Measurements from ENCODE around the gene ID3. TPM values are rescaled to one million over a fixed set of nuclear protein-coding genes. Genes with fewer than 3 reads are reported as not detected.

ID3 gene
- polyA plus RNA-seq, 1 of the 3 experiments (the other 2 are of a cell fraction), result 504 TPM

DNA sequence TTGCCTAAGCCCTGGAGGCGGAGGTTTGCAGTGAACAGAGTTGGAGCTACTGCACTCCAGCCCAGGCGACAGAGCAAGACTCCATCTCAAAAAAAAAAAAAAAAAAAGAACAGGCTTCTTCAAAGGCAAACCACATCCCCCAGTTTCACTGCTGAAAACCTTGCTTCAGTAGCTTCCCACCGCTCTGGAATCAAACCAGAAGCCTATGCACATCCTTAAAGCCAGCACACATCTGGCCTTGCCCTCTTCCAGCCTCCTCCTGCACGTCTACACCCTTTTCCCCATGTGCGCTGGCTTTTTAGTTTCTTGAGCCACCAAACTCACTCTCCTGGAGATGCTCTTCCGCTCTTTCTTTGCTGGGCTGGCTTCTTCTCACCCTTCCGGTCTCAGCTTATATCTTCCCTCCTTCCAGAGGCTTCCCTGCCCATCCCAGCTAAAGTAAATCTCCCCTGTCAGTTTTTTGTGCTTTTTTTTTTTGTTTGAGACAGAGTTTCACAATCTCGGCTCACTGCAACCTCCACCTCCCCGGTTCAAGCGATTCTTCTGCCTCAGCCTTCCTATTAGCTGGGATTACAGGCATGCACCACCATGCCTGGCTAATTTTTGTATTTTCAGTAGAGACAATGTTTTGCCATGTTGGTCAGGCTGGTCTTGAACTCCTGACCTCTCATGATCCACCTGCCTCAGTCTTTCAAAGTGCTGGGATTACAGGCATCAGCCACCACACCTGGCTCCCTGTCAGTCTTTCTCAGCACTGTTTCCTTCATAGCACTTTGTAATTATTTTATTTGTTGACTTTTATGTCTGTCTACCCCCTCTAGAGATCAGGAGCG lies 42.0 kb upstream of the ID3 start:
- POLR2A ChIA-PET, result no interaction called here
- TF ChIP-seq MEF2A (IDR thresholded peaks at IDR 0.05; ENCODE audit: borderline replicate concordance, low read depth) (no peak), FOXJ3 (CRISPR knock-in tag; IDR thresholded peaks at IDR 0.05) (no peak), CHD2 (IDR thresholded peaks at IDR 0.05; ENCODE audit: low read length, partially characterized antibody) (no peak), RCOR1 (IDR thresholded peaks at IDR 0.05; ENCODE audit: low read length) (no peak), RXRA (IDR thresholded peaks at IDR 0.05; ENCODE audit: borderline replicate concordance, low read depth) (no peak), TAF1 (IDR thresholded peaks at IDR 0.05; ENCODE audit: borderline replicate concordance, low read depth, low read length) (no peak), YY1 (IDR thresholded peaks at IDR 0.05; ENCODE audit: low read depth) (no peak)
- TF ChIP-seq, protein P1, sequence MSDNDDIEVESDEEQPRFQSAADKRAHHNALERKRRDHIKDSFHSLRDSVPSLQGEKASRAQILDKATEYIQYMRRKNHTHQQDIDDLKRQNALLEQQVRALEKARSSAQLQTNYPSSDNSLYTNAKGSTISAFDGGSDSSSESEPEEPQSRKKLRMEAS (IDR thresholded peaks at IDR 0.05; ENCODE audit: low read depth), result no peak
- TF ChIP-seq, protein P2, sequence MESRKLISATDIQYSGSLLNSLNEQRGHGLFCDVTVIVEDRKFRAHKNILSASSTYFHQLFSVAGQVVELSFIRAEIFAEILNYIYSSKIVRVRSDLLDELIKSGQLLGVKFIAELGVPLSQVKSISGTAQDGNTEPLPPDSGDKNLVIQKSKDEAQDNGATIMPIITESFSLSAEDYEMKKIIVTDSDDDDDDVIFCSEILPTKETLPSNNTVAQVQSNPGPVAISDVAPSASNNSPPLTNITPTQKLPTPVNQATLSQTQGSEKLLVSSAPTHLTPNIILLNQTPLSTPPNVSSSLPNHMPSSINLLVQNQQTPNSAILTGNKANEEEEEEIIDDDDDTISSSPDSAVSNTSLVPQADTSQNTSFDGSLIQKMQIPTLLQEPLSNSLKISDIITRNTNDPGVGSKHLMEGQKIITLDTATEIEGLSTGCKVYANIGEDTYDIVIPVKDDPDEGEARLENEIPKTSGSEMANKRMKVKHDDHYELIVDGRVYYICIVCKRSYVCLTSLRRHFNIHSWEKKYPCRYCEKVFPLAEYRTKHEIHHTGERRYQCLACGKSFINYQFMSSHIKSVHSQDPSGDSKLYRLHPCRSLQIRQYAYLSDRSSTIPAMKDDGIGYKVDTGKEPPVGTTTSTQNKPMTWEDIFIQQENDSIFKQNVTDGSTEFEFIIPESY (IDR thresholded peaks at IDR 0.05; ENCODE audit: borderline replicate concordance, low read depth), result no peak
- Histone ChIP-seq H3K4me1 (ENCODE audit: control insufficient read depth in 1 of 2, insufficient read depth in 2 of 2, low read depth in 1 of 2, low read length in 1 of 2) (peaks cover 0 to 13% of the 10 kb centered on the region in 2 experiments; a peak in 2 of 4 replicates), H2AFZ (ENCODE audit: low read depth) (no peak overlapping the region), H3F3A (replicated peaks; ENCODE audit: insufficient read depth) (no peaks in the 10 kb centered on the region), H4K20me1 (ENCODE audit: insufficient read depth) (no peaks in the 10 kb centered on the region), H3K9ac (no peak overlapping the region), H3K79me2 (ENCODE audit: insufficient read depth) (no peaks in the 10 kb centered on the region), H3K27ac (ENCODE audit: low read depth in 2 of 2, low read length in 1 of 2) (no peak overlapping the region), H3K9me2 (no peaks in the 10 kb centered on the region), H3K4me3 (ENCODE audit: low read depth in 2 of 2, low read length in 1 of 2) (no peak overlapping the region), H3K4me2 (no peak overlapping the region), H3K36me3 (replicated peaks in 1 of 2; ENCODE audit: control insufficient read depth in 1 of 2, insufficient read depth in 2 of 2, low read length in 1 of 2) (no peaks in the 10 kb centered on the region), H3K27me3 (ENCODE audit: insufficient read depth) (no peaks in the 10 kb centered on the region), H3K9me3 (no peaks in the 10 kb centered on the region)
- WGBS (ENCODE audit: low lambda C conversion rate), result 92% methylated on average over 11 of the region's 11 CpGs
- no peak for DNase-seq
- CTCF ChIA-PET, result interaction anchor here (1.2 to 4.1 kb wide), 6 partner anchors 9 to 43 kb away, joined by 3 to 19 read pairs (median 4); partner anchors contain the start of gene ID3

DNA sequence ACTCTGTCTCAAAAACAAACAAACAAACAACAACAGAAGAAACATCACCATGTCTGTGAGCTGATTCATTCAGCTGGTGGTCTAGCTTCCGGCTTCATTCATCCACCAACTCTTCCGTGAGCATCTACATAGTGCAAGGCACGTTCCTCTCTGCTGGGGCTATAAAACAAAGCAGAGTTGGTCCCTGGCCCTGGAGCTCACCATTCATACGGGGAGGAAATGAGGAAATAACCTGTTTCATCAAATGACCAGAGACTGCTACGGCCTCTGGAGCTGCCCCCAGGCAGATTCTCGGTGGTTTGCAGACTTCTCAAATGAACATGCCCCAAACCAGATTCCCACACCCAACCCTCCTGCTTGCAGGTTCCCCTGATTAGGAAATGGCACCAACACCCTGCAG lies 41.0 kb upstream of the ID3 start:
- 78% methylated on average over 6 of the region's 6 CpGs for WGBS (ENCODE audit: low lambda C conversion rate)
- TF ChIP-seq CHD2 (IDR thresholded peaks at IDR 0.05; ENCODE audit: low read length, partially characterized antibody) (no peak), TCF12 (IDR thresholded peaks at IDR 0.05) (no peak), EZH2phosphoT487 (IDR thresholded peaks at IDR 0.05; ENCODE audit: borderline replicate concordance, low read depth) (no peak), ELF1 (IDR thresholded peaks at IDR 0.05) (no peak), FOXM1 (IDR thresholded peaks at IDR 0.05; ENCODE audit: low read depth) (no peak), SMC3 (IDR thresholded peaks at IDR 0.05; ENCODE audit: low read depth, low read length) (no peak)
- TF ChIP-seq, protein P3, sequence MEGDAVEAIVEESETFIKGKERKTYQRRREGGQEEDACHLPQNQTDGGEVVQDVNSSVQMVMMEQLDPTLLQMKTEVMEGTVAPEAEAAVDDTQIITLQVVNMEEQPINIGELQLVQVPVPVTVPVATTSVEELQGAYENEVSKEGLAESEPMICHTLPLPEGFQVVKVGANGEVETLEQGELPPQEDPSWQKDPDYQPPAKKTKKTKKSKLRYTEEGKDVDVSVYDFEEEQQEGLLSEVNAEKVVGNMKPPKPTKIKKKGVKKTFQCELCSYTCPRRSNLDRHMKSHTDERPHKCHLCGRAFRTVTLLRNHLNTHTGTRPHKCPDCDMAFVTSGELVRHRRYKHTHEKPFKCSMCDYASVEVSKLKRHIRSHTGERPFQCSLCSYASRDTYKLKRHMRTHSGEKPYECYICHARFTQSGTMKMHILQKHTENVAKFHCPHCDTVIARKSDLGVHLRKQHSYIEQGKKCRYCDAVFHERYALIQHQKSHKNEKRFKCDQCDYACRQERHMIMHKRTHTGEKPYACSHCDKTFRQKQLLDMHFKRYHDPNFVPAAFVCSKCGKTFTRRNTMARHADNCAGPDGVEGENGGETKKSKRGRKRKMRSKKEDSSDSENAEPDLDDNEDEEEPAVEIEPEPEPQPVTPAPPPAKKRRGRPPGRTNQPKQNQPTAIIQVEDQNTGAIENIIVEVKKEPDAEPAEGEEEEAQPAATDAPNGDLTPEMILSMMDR (IDR thresholded peaks at IDR 0.05), result no peak
- TF ChIP-seq, protein P2 (IDR thresholded peaks at IDR 0.05; ENCODE audit: borderline replicate concordance, low read depth), result no peak
- Histone ChIP-seq H4K20me1 (ENCODE audit: insufficient read depth) (no peaks in the 10 kb centered on the region), H3K4me1 (ENCODE audit: control insufficient read depth in 1 of 2, insufficient read depth in 2 of 2, low read depth in 1 of 2, low read length in 1 of 2) (peaks cover 0 to 13% of the 10 kb centered on the region in 2 experiments; a peak in 2 of 4 replicates), H3K27me3 (ENCODE audit: insufficient read depth) (no peaks in the 10 kb centered on the region), H3K79me2 (ENCODE audit: insufficient read depth) (no peaks in the 10 kb centered on the region), H2AFZ (ENCODE audit: low read depth) (no peak overlapping the region), H3F3A (replicated peaks; ENCODE audit: insufficient read depth) (no peaks in the 10 kb centered on the region), H3K27ac (ENCODE audit: low read depth in 2 of 2, low read length in 1 of 2) (no peak overlapping the region), H3K9me3 (no peaks in the 10 kb centered on the region), H3K36me3 (replicated peaks in 1 of 2; ENCODE audit: control insufficient read depth in 1 of 2, insufficient read depth in 2 of 2, low read length in 1 of 2) (no peaks in the 10 kb centered on the region), H3K4me3 (ENCODE audit: low read depth in 2 of 2, low read length in 1 of 2) (no peak overlapping the region), H3K9ac (no peak overlapping the region), H3K9me2 (no peaks in the 10 kb centered on the region), H3K4me2 (no peak overlapping the region)
- no peak for DNase-seq
- ChIA-PET CTCF (interaction anchor here (1.1 to 4.1 kb wide), 7 partner anchors 8 to 55 kb away, joined by 3 to 19 read pairs (median 4); no protein-coding TSS in a partner anchor), POLR2A (no interaction called here)
